HCT116 (cell line): ENCODE data around the gene LAMC2.

Experiments
- CBX3 ChIP-seq: IDR thresholded peaks from 2 replicates; pipeline ENCODE4 v1.6.1; 2012; ENCODE audit warnings: low read depth
- CTCF ChIP-seq, 3 experiments: fragments of 200-600 bp in 1 of 3; sonication (generic) in 1 of 3; IDR thresholded peaks in 2 of 3; conservative IDR thresholded peaks in 1 of 3; 2 replicates each; pipeline ENCODE4 v1.5.1; 2012 to 2017; ENCODE audit warnings: low read depth in 2 of 3, low read length in 2 of 3, antibody characterized with exemption in 1 of 3, borderline replicate concordance in 1 of 3, control low read depth in 1 of 3, mild to moderate bottlenecking in 1 of 3, mixed read lengths in 1 of 3, mixed run types in 1 of 3, moderate library complexity in 1 of 3; ENCODE audit not compliant: insufficient read depth in 1 of 3
- JUND ChIP-seq: IDR thresholded peaks from 2 replicates; pipeline ENCODE4 v1.6.1; 2012
- POLR2AphosphoS5 ChIP-seq: IDR thresholded peaks from 2 replicates; pipeline ENCODE4 v1.6.1; 2011; ENCODE audit warnings: mild to moderate bottlenecking, low read depth, low read length, moderate library complexity
- RAD21 ChIP-seq: IDR thresholded peaks from 2 replicates; pipeline ENCODE4 v1.6.1; 2012; ENCODE audit warnings: low read depth, mild to moderate bottlenecking
- REST ChIP-seq: IDR thresholded peaks from 2 replicates; pipeline ENCODE4 v1.6.1; 2012; ENCODE audit warnings: low read depth

DNA sequence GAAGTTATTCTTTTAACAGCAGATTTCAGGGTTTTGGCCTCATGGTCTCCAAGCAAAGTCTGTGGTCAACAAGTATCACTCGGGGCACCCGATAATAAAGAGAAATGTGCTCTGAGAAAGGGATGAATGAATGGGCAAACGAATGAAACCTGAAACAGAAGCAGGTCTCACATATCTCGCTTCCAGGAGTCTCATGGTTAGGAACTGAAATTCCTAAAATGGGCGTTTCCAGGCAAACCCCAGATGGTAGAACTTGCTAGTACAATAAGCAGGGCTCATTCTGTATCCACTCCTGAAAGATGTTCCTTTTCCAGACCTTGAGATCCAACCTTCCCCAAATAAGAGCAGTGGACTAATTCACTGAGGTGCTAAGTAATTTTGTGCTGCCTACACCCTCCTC lies 87.2 kb downstream of the LAMC2 start:
- TF ChIP-seq CTCF (IDR thresholded peaks at IDR 0.05 in 2 of 3, conservative IDR thresholded peaks at IDR 0.05 in 1 of 3; ENCODE audit: borderline replicate concordance in 1 of 3, insufficient read depth in 1 of 3, low read depth in 2 of 3, low read length in 2 of 3) = no peak
- no peak for TF ChIP-seq CBX3
- TF ChIP-seq REST = no peak
- no peak for TF ChIP-seq RAD21
- no peak for TF ChIP-seq POLR2AphosphoS5
- TF ChIP-seq JUND = no peak
